ENCODE measurements around the gene CABLES2.

CABLES2 gene

DNA sequence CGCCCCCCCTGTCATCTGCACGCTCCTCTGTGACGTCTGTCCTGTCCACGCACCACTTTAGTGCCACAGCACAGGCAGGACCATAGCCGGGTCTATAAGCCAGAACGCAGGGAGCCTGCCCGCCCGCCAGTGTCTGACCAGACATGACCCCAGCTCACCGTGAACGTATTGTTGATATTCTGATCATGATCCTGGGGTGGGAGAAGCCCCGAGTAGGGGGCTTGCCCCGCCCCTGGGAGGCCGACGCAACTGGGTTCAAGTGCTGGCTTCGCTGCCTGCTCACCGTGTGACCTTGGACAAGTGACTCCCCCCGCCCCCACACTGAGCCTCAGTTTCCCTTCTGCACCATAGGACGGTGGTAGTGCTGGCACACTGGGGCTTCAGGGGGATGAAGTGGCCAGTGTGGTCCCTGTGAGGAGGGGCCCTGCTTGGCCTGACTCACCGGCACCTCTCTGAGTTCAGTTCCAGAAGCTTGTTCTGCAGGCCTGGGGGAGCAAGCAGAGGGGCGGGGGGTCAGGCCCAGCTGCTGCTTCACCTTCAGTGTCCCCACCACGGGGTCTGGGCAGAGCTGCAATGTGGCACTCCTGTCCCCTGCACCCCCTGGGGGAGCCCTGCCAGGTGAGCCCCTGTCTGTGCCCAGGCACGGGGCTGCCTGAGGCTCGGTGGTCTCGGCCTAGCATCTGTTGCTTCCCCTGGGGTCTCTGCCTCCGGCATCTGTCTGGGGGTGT is 11.1 kb upstream of the CABLES2 start:
- Mint-ChIP-seq H3K4me3 (no peak overlapping the region), H3K36me3 (no peaks in the 10 kb centered on the region), H3K4me1 (no peaks in the 10 kb centered on the region), H3K27ac (no peak overlapping the region), H3K9me3 (no peaks in the 10 kb centered on the region), H3K27me3 (peaks cover 11% of the 10 kb centered on the region)
- no peak for ATAC-seq (ENCODE audit: low read depth)
- DNase-seq (ENCODE audit: low spot score in 2 of 2), result no peak

GRCh38 chr20:62416651-62417637 is 9.9 kb upstream of the CABLES2 start:
- no peak for DNase-seq (ENCODE audit: low spot score in 2 of 2)
- H3K36me3 Mint-ChIP-seq, result no peaks in the 10 kb centered on the region
- peaks cover 11% of the 10 kb centered on the region for H3K27me3 Mint-ChIP-seq
- no peaks in the 10 kb centered on the region for H3K9me3 Mint-ChIP-seq
- no peak overlapping the region for H3K4me3 Mint-ChIP-seq
- H3K4me1 Mint-ChIP-seq, result no peaks in the 10 kb centered on the region
- H3K27ac Mint-ChIP-seq, result no peak overlapping the region
- ATAC-seq (ENCODE audit: low read depth), result no peak

- Mint-ChIP-seq H3K27me3 (peaks cover 11% of the 10 kb centered on the region), H3K9me3 (no peaks in the 10 kb centered on the region), H3K4me3 (no peak overlapping the region), H3K36me3 (no peaks in the 10 kb centered on the region), H3K27ac (no peak overlapping the region), H3K4me1 (no peaks in the 10 kb centered on the region)
- ATAC-seq (ENCODE audit: low read depth) (no peak), DNase-seq (ENCODE audit: low spot score in 2 of 2) (no peak)
These were observed 8.4 kb upstream of the CABLES2 start for GRCh38 chr20:62415354-62416111.

GRCh38 chr20:62413896-62414481 is 6.9 kb upstream of the CABLES2 start:
- H3K4me3 Mint-ChIP-seq, result no peak overlapping the region
- no peaks in the 10 kb centered on the region for H3K9me3 Mint-ChIP-seq
- peaks cover 7% of the 10 kb centered on the region for H3K27me3 Mint-ChIP-seq
- ATAC-seq (ENCODE audit: low read depth) (no peak), DNase-seq (ENCODE audit: low spot score in 2 of 2) (no peak)
- no peak overlapping the region for H3K27ac Mint-ChIP-seq
- H3K4me1 Mint-ChIP-seq, result peaks cover 13% of the 10 kb centered on the region
- no peaks in the 10 kb centered on the region for H3K36me3 Mint-ChIP-seq

- DNase-seq (ENCODE audit: low spot score in 2 of 2) (no peak), ATAC-seq (ENCODE audit: low read depth) (no peak)
- Mint-ChIP-seq H3K27ac (no peak overlapping the region), H3K4me3 (no peak overlapping the region), H3K36me3 (no peaks in the 10 kb centered on the region), H3K27me3 (peaks cover 7% of the 10 kb centered on the region), H3K9me3 (no peaks in the 10 kb centered on the region), H3K4me1 (peaks cover 16% of the 10 kb centered on the region)
These were observed 6.0 kb upstream of the CABLES2 start for GRCh38 chr20:62413025-62413570.

DNA sequence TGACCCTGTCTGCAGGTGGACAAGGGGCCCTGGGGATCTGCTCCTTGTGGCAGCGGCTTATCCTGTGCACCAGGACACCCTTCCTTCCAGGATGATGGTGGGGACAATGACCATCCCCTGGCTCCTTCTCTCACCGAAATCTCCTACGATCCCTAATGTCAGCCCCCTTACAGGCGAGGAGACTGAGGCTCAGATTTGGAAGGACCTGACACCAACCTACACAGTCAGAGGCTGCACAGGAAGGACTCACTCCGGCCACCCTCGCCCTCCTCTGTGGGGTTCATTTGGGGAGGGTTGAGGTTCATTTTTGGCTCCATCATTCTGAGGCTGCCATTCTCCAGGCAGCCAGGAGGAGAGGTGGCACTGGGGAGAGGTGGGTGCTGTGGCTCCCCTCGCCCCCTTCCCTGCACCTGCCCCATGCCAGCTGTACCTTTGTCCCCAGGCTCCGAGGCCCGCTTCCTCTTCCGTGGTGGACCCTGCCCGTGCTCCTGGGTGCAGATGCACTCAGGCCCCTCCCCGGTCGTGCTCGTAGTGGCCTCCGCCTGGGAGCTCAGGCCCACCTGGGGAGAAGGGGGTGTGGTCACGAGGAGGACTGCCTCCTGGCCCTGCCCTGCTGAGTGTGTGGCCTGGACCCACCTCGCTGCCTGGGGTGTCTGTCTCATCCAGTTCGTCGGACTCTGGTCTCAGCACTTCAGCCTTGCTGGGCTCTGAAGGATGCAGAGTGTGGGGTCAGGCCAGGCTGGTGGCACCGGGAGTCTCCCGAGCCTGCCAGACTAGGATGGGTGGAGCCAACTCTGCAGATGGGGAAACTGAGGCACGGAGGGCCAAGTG is 5.3 kb upstream of the CABLES2 start:
- H3K4me1 Mint-ChIP-seq, result peaks cover 16% of the 10 kb centered on the region
- no peak overlapping the region for H3K27ac Mint-ChIP-seq
- peaks cover 2% of the 10 kb centered on the region for H3K27me3 Mint-ChIP-seq
- ATAC-seq (ENCODE audit: low read depth), result no peak
- no peak for DNase-seq (ENCODE audit: low spot score in 2 of 2)
- no peaks in the 10 kb centered on the region for H3K9me3 Mint-ChIP-seq
- no peak overlapping the region for H3K4me3 Mint-ChIP-seq
- no peaks in the 10 kb centered on the region for H3K36me3 Mint-ChIP-seq

DNA sequence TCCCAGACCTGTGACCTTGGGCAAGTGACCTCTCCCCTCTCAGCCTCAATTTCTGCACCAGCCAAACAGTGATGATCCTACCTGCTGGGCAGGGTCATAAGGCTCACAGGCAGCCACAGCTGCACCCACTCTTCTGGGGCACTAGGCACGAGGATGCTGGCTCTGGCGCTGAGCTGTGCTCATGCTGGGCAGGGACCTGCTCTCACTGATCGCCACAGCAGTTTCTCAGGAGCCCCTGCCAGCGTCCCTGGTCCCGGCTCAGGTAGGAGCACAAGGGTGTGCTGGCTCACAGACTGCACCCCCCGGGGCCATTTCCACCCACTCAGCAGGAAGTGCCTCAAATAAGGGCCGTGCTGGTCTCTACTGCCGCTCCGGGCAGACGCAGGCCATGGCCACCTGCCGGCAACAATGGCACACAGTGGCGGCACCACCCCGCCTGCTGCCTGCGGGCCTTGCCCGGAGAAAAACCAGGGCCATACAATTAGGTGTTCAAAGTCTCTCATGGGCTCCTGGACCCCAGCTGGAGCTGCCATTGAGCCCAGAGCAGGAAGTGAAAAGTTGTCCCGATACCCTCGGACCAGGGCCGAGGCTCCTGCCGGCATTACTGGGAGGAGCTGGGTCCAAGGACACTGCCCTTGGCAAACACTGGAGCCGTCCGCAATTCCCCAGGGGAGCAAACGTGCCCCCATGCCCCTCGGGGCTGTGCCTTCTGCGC is 4.6 kb upstream of the CABLES2 start:
- no peaks in the 10 kb centered on the region for H3K36me3 Mint-ChIP-seq
- ATAC-seq (ENCODE audit: low read depth) (no peak), DNase-seq (ENCODE audit: low spot score in 2 of 2) (no peak)
- H3K27me3 Mint-ChIP-seq, result peaks cover 2% of the 10 kb centered on the region
- peaks cover 16% of the 10 kb centered on the region for H3K4me1 Mint-ChIP-seq
- no peaks in the 10 kb centered on the region for H3K9me3 Mint-ChIP-seq
- no peak overlapping the region for H3K27ac Mint-ChIP-seq
- no peak overlapping the region for H3K4me3 Mint-ChIP-seq

DNA sequence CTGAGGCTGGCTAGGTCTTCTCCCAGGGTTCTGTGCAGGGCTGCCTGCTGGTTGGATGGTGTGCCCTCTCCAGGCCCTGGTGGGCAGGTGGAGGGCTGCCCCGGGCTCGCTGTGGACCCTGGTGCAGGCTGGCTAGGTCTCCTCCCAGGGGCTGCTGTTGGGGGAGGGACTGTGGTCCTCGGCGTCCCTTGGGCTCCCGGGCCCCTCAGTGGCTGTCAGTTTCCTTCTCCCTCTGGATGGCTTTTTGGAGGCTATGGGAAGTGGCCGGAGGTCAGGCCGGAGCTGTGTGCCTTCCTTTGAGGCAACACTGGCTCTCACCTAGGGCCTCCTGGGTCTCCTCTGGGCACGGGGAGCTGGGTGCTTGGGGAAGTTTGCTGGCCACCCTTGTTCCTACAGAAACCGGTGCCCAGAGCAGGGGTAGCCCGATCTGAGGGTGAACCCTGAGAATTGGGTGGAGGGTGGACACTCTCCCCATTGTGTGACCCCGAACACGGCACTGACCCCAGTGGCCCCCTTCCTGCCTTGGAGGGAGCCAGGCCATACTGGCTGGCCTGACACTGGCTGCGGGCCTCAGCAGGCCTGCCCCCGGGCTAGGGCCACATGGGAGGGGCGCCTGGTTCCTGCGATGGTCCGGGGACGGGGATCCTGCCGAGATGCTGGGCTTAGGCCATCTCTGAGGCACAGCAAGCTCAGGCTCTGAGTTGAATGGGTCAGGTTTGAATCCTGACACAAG is 3.8 kb upstream of the CABLES2 start:
- ATAC-seq (ENCODE audit: low read depth) (no peak), DNase-seq (ENCODE audit: low spot score in 2 of 2) (no peak)
- no peaks in the 10 kb centered on the region for H3K9me3 Mint-ChIP-seq
- H3K27me3 Mint-ChIP-seq, result no peaks in the 10 kb centered on the region
- H3K36me3 Mint-ChIP-seq, result no peaks in the 10 kb centered on the region
- H3K27ac Mint-ChIP-seq, result no peak overlapping the region
- no peak overlapping the region for H3K4me3 Mint-ChIP-seq
- H3K4me1 Mint-ChIP-seq, result peaks cover 19% of the 10 kb centered on the region

DNA sequence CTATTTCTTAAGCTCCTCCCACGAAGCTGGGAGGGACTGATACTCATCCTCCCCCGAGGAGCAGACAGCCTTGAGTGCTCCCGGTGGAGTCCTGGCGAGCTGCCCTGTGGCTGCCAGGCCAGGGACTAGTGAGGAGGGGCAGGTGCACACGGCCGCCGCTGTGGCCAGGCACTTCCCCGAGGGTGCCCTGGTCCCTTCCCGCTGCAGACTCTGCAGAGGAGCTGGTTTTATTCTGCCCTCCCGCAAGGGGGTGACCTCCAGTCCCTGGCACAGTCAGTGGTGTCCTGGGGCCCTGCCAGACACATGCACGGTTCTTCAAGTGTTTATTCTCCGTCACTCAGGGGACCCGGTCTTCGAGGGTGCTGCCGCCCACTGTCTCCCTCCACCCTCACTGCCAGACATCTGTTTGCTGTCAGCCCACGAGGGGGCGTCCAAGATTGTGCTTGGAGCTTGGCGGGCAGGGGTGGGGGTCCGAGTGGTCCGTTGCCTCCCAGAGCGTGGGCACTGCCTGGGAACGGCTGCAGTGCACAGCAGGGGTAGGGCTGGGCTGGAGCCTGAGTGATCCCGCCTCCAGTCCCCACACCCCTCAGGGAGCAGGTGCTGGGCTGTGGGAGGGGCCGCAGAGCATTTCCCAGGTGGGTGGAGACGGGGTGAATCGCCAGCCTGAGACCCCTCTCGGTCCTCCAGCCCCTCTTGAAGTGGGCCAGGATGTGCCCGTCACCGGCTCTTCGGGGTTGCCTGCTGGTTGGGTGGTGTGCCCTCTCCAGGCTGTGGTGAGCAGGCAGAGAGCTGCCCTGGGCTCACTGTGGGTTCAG is 3.1 kb upstream of the CABLES2 start:
- Mint-ChIP-seq H3K27me3 (no peaks in the 10 kb centered on the region), H3K27ac (no peak overlapping the region), H3K9me3 (no peaks in the 10 kb centered on the region), H3K36me3 (no peaks in the 10 kb centered on the region), H3K4me3 (peak overlapping the region; percentile 47), H3K4me1 (peaks cover 25% of the 10 kb centered on the region)
- peak in 1 of 2 donors; percentile 47 for DNase-seq (ENCODE audit: low spot score in 2 of 2)
- peak; percentile 11 for ATAC-seq (ENCODE audit: low read depth)

- no peak overlapping the region for H3K27ac Mint-ChIP-seq
- peak overlapping the region; percentile 33 for H3K4me3 Mint-ChIP-seq
- H3K4me1 Mint-ChIP-seq, result peaks cover 29% of the 10 kb centered on the region
- ATAC-seq (ENCODE audit: low read depth) (no peak), DNase-seq (ENCODE audit: low spot score in 2 of 2) (no peak)
- H3K9me3 Mint-ChIP-seq, result no peaks in the 10 kb centered on the region
- no peaks in the 10 kb centered on the region for H3K27me3 Mint-ChIP-seq
- H3K36me3 Mint-ChIP-seq, result no peaks in the 10 kb centered on the region
These were observed 2.2 kb upstream of the CABLES2 start for GRCh38 chr20:62409086-62409853.

- Mint-ChIP-seq H3K4me1 (peaks cover 29% of the 10 kb centered on the region), H3K27ac (no peak overlapping the region), H3K27me3 (no peaks in the 10 kb centered on the region), H3K9me3 (no peaks in the 10 kb centered on the region), H3K36me3 (no peaks in the 10 kb centered on the region), H3K4me3 (no peak overlapping the region)
- DNase-seq (ENCODE audit: low spot score in 2 of 2), result no peak
- no peak for ATAC-seq (ENCODE audit: low read depth)
These were observed 1.6 kb upstream of the CABLES2 start for GRCh38 chr20:62408640-62409039.

Measured in memory B cell (primary cell).